Activated CD4-positive, alpha-beta memory T cell treated with anti-CD3 and anti-CD28 coated beads, Interleukin-2, amount 10 ng/mL, durations not matched to agents 7 days and 5 days (primary cell): Measurements from ENCODE around the gene RIPK4. TPM values are rescaled to one million over a fixed set of nuclear protein-coding genes. Genes with fewer than 3 reads are reported as not detected.

Source experiments
- CTCF ChIA-PET: fragments of 350-600 bp; sonication (Branson Sonifier 250); formaldehyde crosslinking; loops from one replicate; lab custom pipeline; 2021; ENCODE audit warnings: antibody characterized with exemption, inconsistent platforms; lab: Charles Lee
- POLR2A ChIA-PET: fragments of 350-600 bp; sonication (Branson Sonifier 250); formaldehyde crosslinking; loops from one replicate; lab custom pipeline; 2021; ENCODE audit warnings: antibody characterized with exemption; lab: Charles Lee
- DNase-seq: peaks from one replicate; pipeline ENCODE4 v3.0.0-alpha.2; 2020
- H3K27ac Mint-ChIP-seq: one replicate; pipeline ENCODE4 v1.8.0; 2021; ENCODE audit warnings: mild to moderate bottlenecking, mixed read lengths
- H3K27me3 Mint-ChIP-seq: one replicate; pipeline ENCODE4 v1.8.0; 2021; ENCODE audit warnings: mixed read lengths
- H3K36me3 Mint-ChIP-seq: one replicate; pipeline ENCODE4 v1.8.0; 2021; ENCODE audit warnings: low read depth, mixed read lengths
- H3K4me1 Mint-ChIP-seq: one replicate; pipeline ENCODE4 v1.8.0; 2021; ENCODE audit warnings: mixed read lengths
- H3K4me3 Mint-ChIP-seq: one replicate; pipeline ENCODE4 v1.8.0; 2021; ENCODE audit warnings: mild to moderate bottlenecking, mixed read lengths
- H3K9me3 Mint-ChIP-seq: one replicate; pipeline ENCODE4 v1.8.0; 2021; ENCODE audit warnings: mixed read lengths
- total RNA-seq, 2 experiments: library from RNA; stranded (reverse); gene quantifications; one replicate each; pipeline ENCODE4 v1.2.3, GENCODE V29; 2021

Gene RIPK4
- total RNA-seq, 2 experiments from 2014 or later: not detected

- Mint-ChIP-seq H3K9me3 (no peaks in the 10 kb centered on the region), H3K36me3 (peaks cover 4% of the 10 kb centered on the region), H3K27me3 (peaks cover 66% of the 10 kb centered on the region), H3K27ac (no peak overlapping the region), H3K4me3 (no peak overlapping the region), H3K4me1 (peaks cover 22% of the 10 kb centered on the region)
- POLR2A ChIA-PET: no interaction called here
- DNase-seq: no peak
- CTCF ChIA-PET: no interaction called here
Observed at GRCh38 chr21:41770901-41771624, 4.2 kb upstream of the RIPK4 start.

GRCh38 chr21:41769933-41770332 is 3.1 kb upstream of the RIPK4 start:
- Mint-ChIP-seq H3K4me1 (peaks cover 24% of the 10 kb centered on the region), H3K9me3 (no peaks in the 10 kb centered on the region), H3K36me3 (peaks cover 4% of the 10 kb centered on the region), H3K4me3 (no peak overlapping the region), H3K27me3 (peaks cover 68% of the 10 kb centered on the region), H3K27ac (no peak overlapping the region)
- DNase-seq: no peak
- ChIA-PET CTCF (no interaction called here), POLR2A (no interaction called here)

GRCh38 chr21:41769521-41769920 is 2.7 kb upstream of the RIPK4 start:
- Mint-ChIP-seq H3K4me3 (no peak overlapping the region), H3K27ac (no peak overlapping the region), H3K9me3 (no peaks in the 10 kb centered on the region), H3K36me3 (peaks cover 4% of the 10 kb centered on the region), H3K27me3 (peaks cover 68% of the 10 kb centered on the region), H3K4me1 (peaks cover 24% of the 10 kb centered on the region)
- no peak for DNase-seq
- POLR2A ChIA-PET: interaction anchor here (1.3 kb wide), 1 partner anchor 344 kb away, joined by 3 read pairs; the partner anchor contains the start of gene MX1
- CTCF ChIA-PET: no interaction called here

- ChIA-PET POLR2A (interaction anchor here (1.3 kb wide), 1 partner anchor 343 kb away, joined by 3 read pairs; the partner anchor contains the start of gene MX1), CTCF (interaction anchor here (1.6 kb wide), 1 partner anchor 8 kb away, joined by 4 read pairs; no protein-coding TSS in a partner anchor)
- Mint-ChIP-seq H3K4me1 (peaks cover 24% of the 10 kb centered on the region), H3K27ac (no peak overlapping the region), H3K27me3 (peaks cover 69% of the 10 kb centered on the region), H3K36me3 (peaks cover 4% of the 10 kb centered on the region), H3K9me3 (no peaks in the 10 kb centered on the region), H3K4me3 (peak overlapping the region; percentile 49)
- no peak for DNase-seq
Observed at GRCh38 chr21:41769111-41769510, 2.3 kb upstream of the RIPK4 start.

DNA sequence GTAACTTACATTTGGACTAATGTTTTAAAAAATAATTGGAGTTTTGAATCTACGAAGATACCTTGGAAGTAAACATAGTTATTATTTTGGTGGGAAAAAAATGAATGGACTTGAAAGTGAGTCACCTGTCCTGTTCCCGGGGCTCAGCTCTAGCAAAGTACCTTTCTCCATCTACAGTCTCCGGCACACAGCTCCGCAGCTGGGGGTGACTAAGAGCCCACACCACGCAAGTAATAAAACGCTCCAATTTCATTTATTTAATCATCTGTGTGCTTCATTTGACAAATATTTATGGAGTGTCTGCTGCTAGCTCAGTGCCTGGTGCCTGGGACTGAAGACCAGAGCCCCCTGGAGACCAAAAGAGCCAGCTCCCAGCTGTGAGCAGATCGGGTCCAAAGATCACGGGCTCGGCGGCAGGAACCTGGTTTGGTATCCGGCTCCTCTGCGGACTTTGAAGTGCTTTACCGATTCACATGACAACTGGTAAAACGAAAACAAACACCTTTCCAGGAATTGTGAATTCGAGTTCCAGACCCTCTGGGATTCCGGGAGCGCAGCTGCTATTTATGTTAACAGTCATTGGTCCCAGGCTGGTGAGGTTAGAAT is 1.7 kb upstream of the RIPK4 start:
- H3K27ac Mint-ChIP-seq: no peak overlapping the region
- POLR2A ChIA-PET: interaction anchor here (0.7 to 1.3 kb wide), 2 partner anchors 8 to 343 kb away, joined by 3 read pairs; partner anchors contain the start of gene MX1
- H3K9me3 Mint-ChIP-seq: no peaks in the 10 kb centered on the region

GRCh38 chr21:41767606-41768436 is 969 bp upstream of the RIPK4 start:
- DNase-seq: no peak
- Mint-ChIP-seq H3K4me1 (peaks cover 24% of the 10 kb centered on the region), H3K27me3 (peaks cover 75% of the 10 kb centered on the region), H3K27ac (no peak overlapping the region), H3K9me3 (no peaks in the 10 kb centered on the region), H3K4me3 (peak overlapping the region; percentile 65), H3K36me3 (peaks cover 4% of the 10 kb centered on the region)
- ChIA-PET CTCF (interaction anchor here (0.7 to 1.6 kb wide), 3 partner anchors 9 to 331 kb away, joined by 3 to 4 read pairs (median 4); no protein-coding TSS in a partner anchor), POLR2A (interaction anchor here (0.7 to 1.3 kb wide), 2 partner anchors 9 to 342 kb away, joined by 3 read pairs; partner anchors contain the start of gene MX1)

More for the DNA sequence above, 1.7 kb upstream of the RIPK4 start:
- peak; percentile 29 for DNase-seq
- H3K4me3 Mint-ChIP-seq: peak overlapping the region; percentile 49
- peaks cover 70% of the 10 kb centered on the region for H3K27me3 Mint-ChIP-seq
- peaks cover 24% of the 10 kb centered on the region for H3K4me1 Mint-ChIP-seq
- CTCF ChIA-PET: interaction anchor here (0.7 to 1.6 kb wide), 3 partner anchors 8 to 331 kb away, joined by 3 to 4 read pairs (median 4); no protein-coding TSS in a partner anchor
- H3K36me3 Mint-ChIP-seq: peaks cover 4% of the 10 kb centered on the region

GRCh38 chr21:41765973-41766882 is 624 bp downstream of the RIPK4 start:
- no peak for DNase-seq
- ChIA-PET CTCF (no interaction called here), POLR2A (no interaction called here)
- no peak overlapping the region for H3K27ac Mint-ChIP-seq
- H3K36me3 Mint-ChIP-seq: peaks cover 4% of the 10 kb centered on the region
- no peak overlapping the region for H3K4me3 Mint-ChIP-seq
- H3K4me1 Mint-ChIP-seq: peaks cover 26% of the 10 kb centered on the region
- H3K27me3 Mint-ChIP-seq: peaks cover 82% of the 10 kb centered on the region
- H3K9me3 Mint-ChIP-seq: no peaks in the 10 kb centered on the region

GRCh38 chr21:41765420-41765821 is 1.4 kb downstream of the RIPK4 start:
- Mint-ChIP-seq H3K27me3 (peaks cover 84% of the 10 kb centered on the region), H3K27ac (no peak overlapping the region), H3K4me3 (no peak overlapping the region), H3K36me3 (peaks cover 4% of the 10 kb centered on the region), H3K9me3 (no peaks in the 10 kb centered on the region), H3K4me1 (peaks cover 26% of the 10 kb centered on the region)
- ChIA-PET CTCF (no interaction called here), POLR2A (no interaction called here)
- DNase-seq: no peak

GRCh38 chr21:41764558-41765419 is 2.1 kb downstream of the RIPK4 start:
- DNase-seq: no peak
- Mint-ChIP-seq H3K9me3 (no peaks in the 10 kb centered on the region), H3K27ac (no peak overlapping the region), H3K4me3 (no peak overlapping the region), H3K4me1 (peaks cover 26% of the 10 kb centered on the region), H3K27me3 (peaks cover 83% of the 10 kb centered on the region), H3K36me3 (peaks cover 4% of the 10 kb centered on the region)
- ChIA-PET CTCF (no interaction called here), POLR2A (interaction anchor here (0.6 kb wide), 1 partner anchor 247 kb away, joined by 3 read pairs; no protein-coding TSS in a partner anchor)

- DNase-seq: no peak
- ChIA-PET CTCF (no interaction called here), POLR2A (interaction anchor here (0.6 kb wide), 1 partner anchor 248 kb away, joined by 3 read pairs; no protein-coding TSS in a partner anchor)
- Mint-ChIP-seq H3K4me3 (no peak overlapping the region), H3K9me3 (no peaks in the 10 kb centered on the region), H3K4me1 (peaks cover 25% of the 10 kb centered on the region), H3K27me3 (peaks cover 75% of the 10 kb centered on the region), H3K36me3 (peaks cover 4% of the 10 kb centered on the region), H3K27ac (no peak overlapping the region)
Observed at GRCh38 chr21:41763996-41764395, 2.9 kb downstream of the RIPK4 start.

DNA sequence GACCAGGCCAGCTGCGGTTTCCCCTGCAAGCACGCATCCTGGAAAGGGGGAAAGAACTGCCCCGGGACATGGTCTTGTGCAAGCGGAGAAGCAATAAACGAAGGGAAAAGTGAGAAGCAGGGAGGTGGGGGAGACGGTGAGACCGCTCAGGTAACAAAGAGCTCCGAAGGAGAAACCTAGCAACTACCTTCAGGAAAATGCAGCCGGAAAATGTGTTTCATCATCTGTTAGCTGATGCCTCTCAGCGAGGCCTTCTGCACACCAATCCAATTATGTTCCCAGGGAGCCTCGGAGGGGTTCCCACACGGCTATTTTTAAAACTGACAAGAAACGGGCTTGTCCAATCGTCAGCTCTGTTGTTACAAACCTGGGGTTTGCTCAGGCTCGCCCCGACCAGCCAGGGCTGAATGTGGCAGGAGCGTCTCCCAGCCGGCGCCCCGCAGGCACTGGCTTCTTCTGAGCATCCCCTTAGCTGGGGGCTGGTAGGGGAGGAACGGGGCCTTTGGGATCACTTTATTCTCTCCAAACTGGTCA is 3.4 kb downstream of the RIPK4 start:
- CTCF ChIA-PET: no interaction called here
- H3K27ac Mint-ChIP-seq: no peak overlapping the region
- POLR2A ChIA-PET: no interaction called here
- peaks cover 4% of the 10 kb centered on the region for H3K36me3 Mint-ChIP-seq
- peaks cover 20% of the 10 kb centered on the region for H3K4me1 Mint-ChIP-seq
- no peak overlapping the region for H3K4me3 Mint-ChIP-seq
- H3K9me3 Mint-ChIP-seq: no peaks in the 10 kb centered on the region
- peaks cover 70% of the 10 kb centered on the region for H3K27me3 Mint-ChIP-seq
- DNase-seq: no peak
